IMR-90 (cell line): ENCODE measurements around the gene MRPL43. TPM values are rescaled to one million over a fixed set of nuclear protein-coding genes. Genes with fewer than 3 reads are reported as not detected.
A peak's percentile ranks its signal among the peaks of the same experiment; 100 is the strongest.

Source experiments
- ATAC-seq: fragments of 200-7000 bp; cut with Tn5 transposase; 2 replicates; pipeline ENCODE4 v1.9.1; 2020; ENCODE audit warnings: low read depth, mild to moderate bottlenecking, moderate library complexity
- BruUV-seq: library from RNA; stranded (reverse); fragments of 400-500 nt; replicated peaks from 2 replicates; lab custom pipeline; 2021; lab: Mats Ljungman, UMichigan
- CTCF ChIA-PET: fragments of 300-600 bp; formaldehyde crosslinking; extraction: SDS; loops from one replicate; lab custom pipeline; 2021; ENCODE audit warnings: antibody characterized with exemption; lab: Yijun Ruan, JAX
- POLR2A ChIA-PET: fragments of 300-600 bp; sonication (Branson Sonifier 250); formaldehyde crosslinking; loops from one replicate; lab custom pipeline; 2022; ENCODE audit warnings: antibody characterized with exemption; ENCODE audit not compliant: unreplicated experiment; lab: Charles Lee
- DNase-seq: peaks from one replicate; pipeline ENCODE4 v3.0.0; 2013
- H2AFZ ChIP-seq: replicated peaks from 2 replicates; pipeline ENCODE3; 2013; ENCODE audit warnings: low read length, mild to moderate bottlenecking; ENCODE audit not compliant: poor library complexity
- H2AK5ac ChIP-seq: 2 replicates; pipeline ENCODE4 v1.6.1; 2013; ENCODE audit warnings: low read depth, low read length, inconsistent platforms
- H2AK9ac ChIP-seq: replicated peaks from 2 replicates; pipeline ENCODE3; 2013; ENCODE audit warnings: mild to moderate bottlenecking, low read depth, low read length, moderate library complexity; ENCODE audit not compliant: poor library complexity
- H2BK120ac ChIP-seq: 2 replicates; pipeline ENCODE4 v1.6.1; 2013; ENCODE audit warnings: low read depth, low read length, inconsistent platforms
- H2BK15ac ChIP-seq: 3 replicates; pipeline ENCODE4 v1.6.1; 2013; ENCODE audit warnings: low read depth, low read length, inconsistent platforms
- H2BK20ac ChIP-seq: 2 replicates; pipeline ENCODE4 v1.6.1; 2013; ENCODE audit warnings: low read depth, mild to moderate bottlenecking, inconsistent platforms, low read length, moderate library complexity
- H2BK5ac ChIP-seq: 2 replicates; pipeline ENCODE4 v1.6.1; 2013; ENCODE audit warnings: mild to moderate bottlenecking, low read depth, low read length, inconsistent platforms; ENCODE audit not compliant: poor library complexity, severe bottlenecking
- H3K14ac ChIP-seq: replicated peaks from 2 replicates; pipeline ENCODE4 v1.6.1; 2013; ENCODE audit warnings: low read depth, low read length, inconsistent platforms
- H3K18ac ChIP-seq: 2 replicates; pipeline ENCODE4 v1.6.1; 2013; ENCODE audit warnings: low read depth, low read length, control low read depth
- H3K23ac ChIP-seq: 2 replicates; pipeline ENCODE4 v1.6.1; 2013; ENCODE audit warnings: low read depth, low read length, inconsistent platforms
- H3K27ac ChIP-seq: 2 replicates; pipeline ENCODE4 v1.5.1; 2013; ENCODE audit warnings: mild to moderate bottlenecking, control low read depth, low read length; ENCODE audit not compliant: insufficient read depth
- H3K27me3 ChIP-seq: 2 replicates; pipeline ENCODE4 v1.6.1; 2013; ENCODE audit warnings: low read length; ENCODE audit not compliant: control insufficient read depth, insufficient read depth
- H3K36me3 ChIP-seq: 2 replicates; pipeline ENCODE4 v1.6.1; 2013; ENCODE audit warnings: low read length, mixed read lengths; ENCODE audit not compliant: control insufficient read depth, insufficient read depth
- H3K4ac ChIP-seq: 2 replicates; pipeline ENCODE4 v1.6.1; 2013; ENCODE audit warnings: low read depth, low read length, inconsistent platforms
- H3K4me1 ChIP-seq: 2 replicates; pipeline ENCODE4 v1.6.1; 2013; ENCODE audit warnings: low read length, mixed read lengths; ENCODE audit not compliant: control insufficient read depth, insufficient read depth
- H3K4me2 ChIP-seq: 2 replicates; pipeline ENCODE4 v1.6.1; 2013; ENCODE audit warnings: low read depth, mild to moderate bottlenecking, control low read depth, low read length, moderate library complexity
- H3K4me3 ChIP-seq: 2 replicates; pipeline ENCODE4 v1.5.1; 2013; ENCODE audit warnings: low read depth, mild to moderate bottlenecking, control low read depth, low read length, moderate library complexity; ENCODE audit not compliant: insufficient read depth
- H3K56ac ChIP-seq: 2 replicates; pipeline ENCODE4 v1.6.1; 2013; ENCODE audit warnings: low read length, inconsistent platforms; ENCODE audit not compliant: insufficient read depth; ENCODE audit errors: extremely low read depth
- H3K79me1 ChIP-seq, 2 experiments: 2 replicates each; pipeline ENCODE4 v1.6.1; 2013; ENCODE audit warnings: low read length in 2 of 2, inconsistent platforms in 1 of 2, low read depth in 1 of 2
- H3K9ac ChIP-seq: 2 replicates; pipeline ENCODE4 v1.6.1; 2013; ENCODE audit warnings: low read depth, low read length, control low read depth
- H3K9me1 ChIP-seq: 2 replicates; pipeline ENCODE4 v1.6.1; 2013; ENCODE audit warnings: low read length, inconsistent platforms; ENCODE audit not compliant: insufficient read depth
- H3K9me3 ChIP-seq: 2 replicates; pipeline ENCODE4 v1.6.1; 2013; ENCODE audit warnings: low read length; ENCODE audit not compliant: control insufficient read depth, insufficient read depth
- H4K20me1 ChIP-seq: 2 replicates; pipeline ENCODE4 v1.6.1; 2013; ENCODE audit warnings: low read length, inconsistent platforms; ENCODE audit not compliant: insufficient read depth
- H4K5ac ChIP-seq: 2 replicates; pipeline ENCODE4 v1.6.1; 2013; ENCODE audit warnings: mild to moderate bottlenecking, low read depth, low read length, control low read depth
- H4K8ac ChIP-seq, 2 experiments: 2 replicates each; pipeline ENCODE4 v1.6.1; 2013; ENCODE audit warnings: low read depth in 2 of 2, low read length in 2 of 2, control low read depth in 1 of 2, inconsistent platforms in 1 of 2
- H4K91ac ChIP-seq: 2 replicates; pipeline ENCODE4 v1.6.1; 2013; ENCODE audit warnings: low read depth, low read length, inconsistent platforms; ENCODE audit not compliant: insufficient read depth
- BHLHE40 ChIP-seq: fragments of 150-350 bp; IDR thresholded peaks from 2 replicates; pipeline ENCODE4 v1.6.1; 2016; ENCODE audit warnings: mild to moderate bottlenecking, low read depth, low read length
- CEBPB ChIP-seq: IDR thresholded peaks from 2 replicates; pipeline ENCODE4 v1.6.1; 2012; ENCODE audit warnings: low read depth, low read length, improper control_type of control experiment
- CHD1 ChIP-seq: IDR thresholded peaks from 2 replicates; pipeline ENCODE4 v1.6.1; 2012; ENCODE audit warnings: low read depth, low read length, improper control_type of control experiment
- FOS ChIP-seq: fragments of 150-350 bp; IDR thresholded peaks from 2 replicates; pipeline ENCODE4 v1.6.1; 2016; ENCODE audit warnings: low read depth, low read length
- MAFK ChIP-seq: IDR thresholded peaks from 2 replicates; pipeline ENCODE4 v1.6.1; 2012; ENCODE audit warnings: low read depth, low read length, improper control_type of control experiment
- MAZ ChIP-seq: IDR thresholded peaks from 2 replicates; pipeline ENCODE4 v1.6.1; 2012; ENCODE audit warnings: low read depth, mild to moderate bottlenecking, low read length, improper control_type of control experiment, moderate library complexity, borderline replicate concordance
- MXI1 ChIP-seq: IDR thresholded peaks from 2 replicates; pipeline ENCODE4 v1.6.1; 2012; ENCODE audit warnings: low read depth, mild to moderate bottlenecking, low read length, moderate library complexity, borderline replicate concordance
- NFE2L2 ChIP-seq: fragments of 150-350 bp; IDR thresholded peaks from 2 replicates; pipeline ENCODE4 v1.6.1; 2016; ENCODE audit warnings: low read depth, mild to moderate bottlenecking, low read length
- POLR2A ChIP-seq: IDR thresholded peaks from 2 replicates; pipeline ENCODE4 v1.6.1; 2012; ENCODE audit warnings: mild to moderate bottlenecking, low read depth, low read length
- RAD21 ChIP-seq: IDR thresholded peaks from 2 replicates; pipeline ENCODE4 v1.6.1; 2012; ENCODE audit warnings: low read length, improper control_type of control experiment
- RCOR1 ChIP-seq: IDR thresholded peaks from 2 replicates; pipeline ENCODE4 v1.6.1; 2012; ENCODE audit warnings: mild to moderate bottlenecking, low read length, improper control_type of control experiment; ENCODE audit not compliant: insufficient replicate concordance
- RFX5 ChIP-seq: IDR thresholded peaks from 2 replicates; pipeline ENCODE4 v1.8.0; 2012; ENCODE audit warnings: low read depth, mild to moderate bottlenecking, low read length, moderate library complexity
- SMC3 ChIP-seq: fragments of 150-350 bp; IDR thresholded peaks from 2 replicates; pipeline ENCODE4 v1.6.1; 2016; ENCODE audit warnings: low read depth, mild to moderate bottlenecking, antibody characterized with exemption, low read length, moderate library complexity
- WGBS, 2 experiments: methylation state at CpG; one replicate each; pipeline versions ENCODE4 v1.1.5 to v1.1.7; 2013; ENCODE audit warnings: missing lambda C conversion rate in 2 of 2; ENCODE audit not compliant: insufficient read length in 1 of 2; ENCODE audit errors: extremely low coverage in 2 of 2; 5-methylcytosine and 5-hydroxymethylcytosine counted together
- dilution Hi-C: fragments of 300-500 bp; cut with HindIII; formaldehyde crosslinking; loops from one replicate; pipeline ENCODE4 v1.14.3; 2018; ENCODE audit warnings: low sequenced_read_pairs; ENCODE audit not compliant: unreplicated experiment
- in situ Hi-C: fragments of 300-500 bp; cut with MboI; formaldehyde crosslinking; loops from 3 replicates; pipeline ENCODE4 v1.14.3; 2019; ENCODE audit warnings: low sequenced_read_pairs, inconsistent platforms, mixed read lengths
- intact Hi-C: fragments of 100-400 bp; cut with micrococcal nuclease; formaldehyde crosslinking; loops from 2 replicates; pipeline ENCODE4 v1.10.0; 2022
- polyA plus RNA-seq, 3 experiments: library from polyadenylated mRNA; depleted of rRNA; stranded (reverse); fragments of >200 nt; gene quantifications; 2 replicates each; pipeline ENCODE4 v1.2.3, GENCODE V29; 2012; ENCODE audit warnings: low replicate concordance in 1 of 3
- total RNA-seq: library from RNA; depleted of rRNA; stranded (reverse); fragments of >200 nt; gene quantifications from 2 replicates; pipeline ENCODE4 v1.2.3, GENCODE V29; 2012
- TF ChIP-seq, protein P1 (sequence below): fragments of 150-350 bp; IDR thresholded peaks from 2 replicates; pipeline ENCODE4 v1.6.1; 2017; ENCODE audit warnings: mild to moderate bottlenecking, antibody characterized with exemption, low read length, low read depth
- TF ChIP-seq, protein P2 (sequence below): conservative IDR thresholded peaks from 2 replicates; pipeline ENCODE4 v1.5.1; 2012; ENCODE audit warnings: mild to moderate bottlenecking, low read depth, low read length, improper control_type of control experiment
- TF ChIP-seq, protein P3 (sequence below): fragments of 150-350 bp; IDR thresholded peaks from 2 replicates; pipeline ENCODE4 v1.6.1; 2016; ENCODE audit warnings: low read depth, mild to moderate bottlenecking, low read length, moderate library complexity, borderline replicate concordance

MRPL43 gene
- total and polyA plus RNA-seq, 2 of the 4 experiments (the other 2 are of a cell fraction): 61.3 to 142 TPM

DNA sequence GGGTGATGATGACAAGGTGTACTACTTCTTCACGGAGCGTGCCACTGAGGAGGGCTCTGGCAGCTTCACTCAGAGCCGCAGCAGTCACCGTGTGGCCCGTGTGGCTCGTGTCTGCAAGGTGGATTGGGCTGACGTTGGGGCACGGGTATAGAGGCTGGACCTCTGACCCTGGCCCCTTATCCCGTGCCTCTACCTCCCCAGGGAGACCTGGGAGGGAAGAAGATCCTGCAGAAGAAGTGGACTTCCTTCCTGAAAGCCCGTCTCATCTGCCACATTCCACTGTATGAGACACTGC lies 8.4 kb downstream of the MRPL43 start:
- no peak overlapping the region for H3K56ac ChIP-seq
- H3K36me3 ChIP-seq: peaks cover 31% of the 10 kb centered on the region
- 80% methylated on average over 1 of the region's 10 CpGs; no CpG with 5 or more reads in 1 of the 2 experiments for WGBS, 2 experiments
- no peaks in the 10 kb centered on the region for H3K79me1 ChIP-seq
- H3K23ac ChIP-seq: no peak overlapping the region
- ATAC-seq (no peak), DNase-seq (no peak)
- H3K27ac ChIP-seq: no peak overlapping the region
- H2AK5ac ChIP-seq: no peak overlapping the region
- no peak overlapping the region for H3K4ac ChIP-seq
- H4K91ac ChIP-seq: no peak overlapping the region
- H3K18ac ChIP-seq: no peak overlapping the region
- H3K9me1 ChIP-seq: peaks cover 4% of the 10 kb centered on the region; the same call in 1 of the 2 replicates
- no peaks in the 10 kb centered on the region for H3K4me1 ChIP-seq
- no peak overlapping the region for H3K4me2 ChIP-seq
- CTCF ChIA-PET: no interaction called here
- intact Hi-C loops (no loop called here), dilution Hi-C loops (no loop called here), in situ Hi-C loops (no loop called here)
- no peaks in the 10 kb centered on the region; the same call in none of the 2 replicates for H4K20me1 ChIP-seq
- no peak overlapping the region for H4K8ac ChIP-seq
- POLR2A ChIA-PET: no interaction called here
- no peak overlapping the region for H2BK20ac ChIP-seq
- H3K4me3 ChIP-seq: no peak overlapping the region
- no peak overlapping the region for H3K14ac ChIP-seq
- H2AK9ac ChIP-seq: peak overlapping the region; percentile 42
- TF ChIP-seq MAFK (no peak), POLR2A (no peak), NFE2L2 (no peak), CHD1 (no peak), CEBPB (no peak), MAZ (no peak), FOS (no peak), RAD21 (no peak), RFX5 (no peak), RCOR1 (no peak), BHLHE40 (no peak), SMC3 (no peak), MXI1 (no peak)
- TF ChIP-seq, protein P1, sequence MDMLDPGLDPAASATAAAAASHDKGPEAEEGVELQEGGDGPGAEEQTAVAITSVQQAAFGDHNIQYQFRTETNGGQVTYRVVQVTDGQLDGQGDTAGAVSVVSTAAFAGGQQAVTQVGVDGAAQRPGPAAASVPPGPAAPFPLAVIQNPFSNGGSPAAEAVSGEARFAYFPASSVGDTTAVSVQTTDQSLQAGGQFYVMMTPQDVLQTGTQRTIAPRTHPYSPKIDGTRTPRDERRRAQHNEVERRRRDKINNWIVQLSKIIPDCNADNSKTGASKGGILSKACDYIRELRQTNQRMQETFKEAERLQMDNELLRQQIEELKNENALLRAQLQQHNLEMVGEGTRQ: no peak
- TF ChIP-seq, protein P2, sequence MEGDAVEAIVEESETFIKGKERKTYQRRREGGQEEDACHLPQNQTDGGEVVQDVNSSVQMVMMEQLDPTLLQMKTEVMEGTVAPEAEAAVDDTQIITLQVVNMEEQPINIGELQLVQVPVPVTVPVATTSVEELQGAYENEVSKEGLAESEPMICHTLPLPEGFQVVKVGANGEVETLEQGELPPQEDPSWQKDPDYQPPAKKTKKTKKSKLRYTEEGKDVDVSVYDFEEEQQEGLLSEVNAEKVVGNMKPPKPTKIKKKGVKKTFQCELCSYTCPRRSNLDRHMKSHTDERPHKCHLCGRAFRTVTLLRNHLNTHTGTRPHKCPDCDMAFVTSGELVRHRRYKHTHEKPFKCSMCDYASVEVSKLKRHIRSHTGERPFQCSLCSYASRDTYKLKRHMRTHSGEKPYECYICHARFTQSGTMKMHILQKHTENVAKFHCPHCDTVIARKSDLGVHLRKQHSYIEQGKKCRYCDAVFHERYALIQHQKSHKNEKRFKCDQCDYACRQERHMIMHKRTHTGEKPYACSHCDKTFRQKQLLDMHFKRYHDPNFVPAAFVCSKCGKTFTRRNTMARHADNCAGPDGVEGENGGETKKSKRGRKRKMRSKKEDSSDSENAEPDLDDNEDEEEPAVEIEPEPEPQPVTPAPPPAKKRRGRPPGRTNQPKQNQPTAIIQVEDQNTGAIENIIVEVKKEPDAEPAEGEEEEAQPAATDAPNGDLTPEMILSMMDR: no peak
- TF ChIP-seq, protein P3, sequence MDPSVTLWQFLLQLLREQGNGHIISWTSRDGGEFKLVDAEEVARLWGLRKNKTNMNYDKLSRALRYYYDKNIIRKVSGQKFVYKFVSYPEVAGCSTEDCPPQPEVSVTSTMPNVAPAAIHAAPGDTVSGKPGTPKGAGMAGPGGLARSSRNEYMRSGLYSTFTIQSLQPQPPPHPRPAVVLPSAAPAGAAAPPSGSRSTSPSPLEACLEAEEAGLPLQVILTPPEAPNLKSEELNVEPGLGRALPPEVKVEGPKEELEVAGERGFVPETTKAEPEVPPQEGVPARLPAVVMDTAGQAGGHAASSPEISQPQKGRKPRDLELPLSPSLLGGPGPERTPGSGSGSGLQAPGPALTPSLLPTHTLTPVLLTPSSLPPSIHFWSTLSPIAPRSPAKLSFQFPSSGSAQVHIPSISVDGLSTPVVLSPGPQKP: no peak
- no peak overlapping the region for H2BK15ac ChIP-seq
- H4K5ac ChIP-seq: no peak overlapping the region
- no peak overlapping the region for H2AFZ ChIP-seq
- H3K9me3 ChIP-seq: no peaks in the 10 kb centered on the region
- no TSS peak for BruUV-seq
- no peaks in the 10 kb centered on the region for H3K27me3 ChIP-seq
- no peak overlapping the region for H2BK5ac ChIP-seq
- no peak overlapping the region for H2BK120ac ChIP-seq
- H3K9ac ChIP-seq: no peak overlapping the region
